Left ventricle myocardium inferior (tissue), 1 donor: ENCODE measurements around the gene TTC21A. TPM values are rescaled to one million over a fixed set of nuclear protein-coding genes. Genes with fewer than 3 reads are reported as not detected.
"Not testable (repeated sequence)": the region's sequence is repeated elsewhere in the genome, so short reads cannot be mapped to it uniquely, and the experiment has no call there.

ENCODE experiments used
- DNase-seq: peaks from one replicate; pipeline ENCODE4 v3.0.0-alpha.2; 2020
- H3K27ac ChIP-seq: fragments of 200-600 bp; replicated peaks from 2 replicates; pipeline ENCODE4 v1.8.0; 2021
- H3K27me3 ChIP-seq: fragments of 200-600 bp; 2 replicates; pipeline ENCODE4 v1.8.0; 2021; ENCODE audit warnings: low read depth
- H3K36me3 ChIP-seq: fragments of 200-600 bp; 2 replicates; pipeline ENCODE4 v1.8.0; 2021
- H3K4me1 ChIP-seq: fragments of 200-600 bp; 2 replicates; pipeline ENCODE4 v1.8.0; 2021
- H3K4me3 ChIP-seq: fragments of 200-600 bp; 2 replicates; pipeline ENCODE4 v1.8.0; 2021; ENCODE audit warnings: mild to moderate bottlenecking, moderate library complexity
- H3K9me3 ChIP-seq: fragments of 200-600 bp; replicated peaks from 2 replicates; pipeline ENCODE4 v1.8.0; 2021
- intact Hi-C: fragments of 100-400 bp; cut with micrococcal nuclease; formaldehyde crosslinking; loops from one replicate; pipeline ENCODE4 v1.11.0; 2022
- total RNA-seq: library from RNA; stranded (reverse); fragmentation: NEBNext Ultra II Directional; extraction: Animal tissue kit (Norgen Biotek cat#: 25700); gene quantifications from one replicate; pipeline ENCODE4 v1.2.1, GENCODE V29; 2021
- TF ChIP-seq, protein P1 (sequence below): fragments of 200-600 bp; IDR thresholded peaks from 2 replicates; pipeline ENCODE4 v1.8.0; 2021; ENCODE audit warnings: antibody characterized with exemption, mild to moderate bottlenecking, borderline replicate concordance
- donor health status: DM: no; HTN: yes; CAD: no; lungs with severe emphysema.

The TTC21A gene
- total RNA-seq, 1 donor from 2014 or later, result 2.1 TPM

DNA sequence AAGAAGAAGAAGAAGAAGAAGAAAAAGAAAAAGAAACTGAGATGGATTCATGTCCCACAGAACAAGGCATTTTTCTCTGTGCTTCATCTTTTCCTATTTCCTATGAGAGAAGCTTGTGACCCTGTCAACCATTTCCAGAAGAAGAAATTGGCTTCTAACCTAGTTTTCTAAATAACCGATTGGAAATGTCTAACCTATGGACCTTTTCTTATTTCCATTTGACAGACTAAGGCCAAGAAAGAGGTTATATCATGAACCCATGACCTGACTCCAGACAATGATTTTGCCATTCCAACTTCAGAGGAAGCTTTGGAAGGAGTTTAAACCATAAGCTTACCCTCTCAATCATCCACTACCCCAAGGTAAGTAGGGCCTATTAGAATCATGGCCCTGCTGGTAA lies 62.2 kb downstream of the TTC21A start:
- intact Hi-C loops, result no loop called here
- Histone ChIP-seq H3K27ac (no peak overlapping the region), H3K27me3 (no peaks in the 10 kb centered on the region), H3K9me3 (no peaks in the 10 kb centered on the region), H3K4me1 (peaks cover 13% of the 10 kb centered on the region), H3K4me3 (no peak overlapping the region), H3K36me3 (no peaks in the 10 kb centered on the region)
- no peak for DNase-seq
- TF ChIP-seq, protein P1, sequence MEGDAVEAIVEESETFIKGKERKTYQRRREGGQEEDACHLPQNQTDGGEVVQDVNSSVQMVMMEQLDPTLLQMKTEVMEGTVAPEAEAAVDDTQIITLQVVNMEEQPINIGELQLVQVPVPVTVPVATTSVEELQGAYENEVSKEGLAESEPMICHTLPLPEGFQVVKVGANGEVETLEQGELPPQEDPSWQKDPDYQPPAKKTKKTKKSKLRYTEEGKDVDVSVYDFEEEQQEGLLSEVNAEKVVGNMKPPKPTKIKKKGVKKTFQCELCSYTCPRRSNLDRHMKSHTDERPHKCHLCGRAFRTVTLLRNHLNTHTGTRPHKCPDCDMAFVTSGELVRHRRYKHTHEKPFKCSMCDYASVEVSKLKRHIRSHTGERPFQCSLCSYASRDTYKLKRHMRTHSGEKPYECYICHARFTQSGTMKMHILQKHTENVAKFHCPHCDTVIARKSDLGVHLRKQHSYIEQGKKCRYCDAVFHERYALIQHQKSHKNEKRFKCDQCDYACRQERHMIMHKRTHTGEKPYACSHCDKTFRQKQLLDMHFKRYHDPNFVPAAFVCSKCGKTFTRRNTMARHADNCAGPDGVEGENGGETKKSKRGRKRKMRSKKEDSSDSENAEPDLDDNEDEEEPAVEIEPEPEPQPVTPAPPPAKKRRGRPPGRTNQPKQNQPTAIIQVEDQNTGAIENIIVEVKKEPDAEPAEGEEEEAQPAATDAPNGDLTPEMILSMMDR, result no peak

DNA sequence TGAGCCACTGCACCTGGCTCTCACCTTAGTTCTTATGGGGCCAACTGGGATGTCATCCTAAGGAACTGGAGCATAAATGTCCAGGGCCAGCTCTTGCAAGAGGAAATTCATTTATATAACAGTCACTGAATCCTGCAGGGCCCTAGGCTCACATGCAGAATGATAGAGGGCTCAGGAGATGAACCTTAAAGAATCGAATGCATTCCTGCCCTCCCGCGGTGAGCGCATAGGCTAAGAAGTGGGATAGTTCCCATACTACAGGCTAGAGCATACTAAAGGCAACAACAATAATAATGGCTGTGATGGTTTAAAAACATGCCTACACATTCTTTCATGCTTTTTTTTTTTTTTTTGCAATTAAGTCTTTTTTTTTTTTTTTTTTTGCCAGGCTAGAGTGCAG lies 63.0 kb downstream of the TTC21A start:
- Histone ChIP-seq H3K27me3 (no peaks in the 10 kb centered on the region), H3K4me3 (no peak overlapping the region), H3K9me3 (no peaks in the 10 kb centered on the region), H3K27ac (no peak overlapping the region), H3K36me3 (no peaks in the 10 kb centered on the region), H3K4me1 (peaks cover 13% of the 10 kb centered on the region)
- intact Hi-C loops, result no loop called here
- TF ChIP-seq, protein P1, result no peak
- no peak for DNase-seq

DNA sequence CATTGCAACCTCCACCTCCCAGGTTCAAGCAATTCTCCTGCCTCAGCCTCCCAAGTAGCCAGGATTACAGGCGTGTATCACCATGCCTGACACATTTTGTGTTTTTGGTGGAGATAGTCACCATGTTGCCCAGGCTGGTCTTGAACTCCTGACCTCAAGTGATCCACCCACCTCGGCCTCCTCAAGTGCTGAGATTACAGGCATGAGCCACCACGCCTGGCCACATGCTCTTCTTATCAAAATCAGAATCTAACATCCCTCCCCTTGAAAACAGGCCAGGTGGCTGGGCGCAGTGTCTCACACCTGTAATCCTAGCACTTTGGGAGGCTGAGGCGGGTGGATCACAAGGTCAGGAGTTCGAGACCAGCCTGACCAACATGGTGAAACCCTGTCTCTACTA lies 63.4 kb downstream of the TTC21A start:
- H3K36me3 ChIP-seq, H3K27me3 ChIP-seq, H3K9me3 ChIP-seq, H3K27ac ChIP-seq, DNase-seq, H3K4me3 ChIP-seq, intact Hi-C loops: not testable (repeated sequence)
- H3K4me1 ChIP-seq, result peaks cover 13% of the 10 kb centered on the region

DNA sequence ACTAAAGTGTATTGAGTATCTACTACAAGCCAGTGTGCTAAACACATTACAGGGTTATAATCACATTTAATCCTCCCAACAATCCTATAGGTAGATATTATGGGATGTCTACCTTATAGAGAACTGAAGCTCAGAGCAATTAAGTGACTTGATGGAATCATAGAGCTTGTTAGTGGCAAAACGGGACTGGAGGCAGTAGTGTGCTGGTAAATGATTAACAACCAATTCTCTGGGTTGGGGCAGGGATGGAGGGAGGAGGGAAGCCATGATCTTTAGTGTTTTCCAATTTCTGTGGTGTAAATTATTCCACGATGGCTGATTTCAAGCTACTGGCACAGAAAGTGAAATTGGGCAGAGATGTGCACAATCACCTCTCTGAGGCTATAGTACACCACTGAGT lies 64.4 kb downstream of the TTC21A start:
- intact Hi-C loops, result no loop called here
- H3K27me3 ChIP-seq, result no peaks in the 10 kb centered on the region
- H3K36me3 ChIP-seq, result no peaks in the 10 kb centered on the region
- peaks cover 10% of the 10 kb centered on the region for H3K4me1 ChIP-seq
- TF ChIP-seq, protein P1, result no peak
- no peaks in the 10 kb centered on the region for H3K9me3 ChIP-seq
- DNase-seq, result no peak
- H3K4me3 ChIP-seq, result no peak overlapping the region
- no peak overlapping the region for H3K27ac ChIP-seq

DNA sequence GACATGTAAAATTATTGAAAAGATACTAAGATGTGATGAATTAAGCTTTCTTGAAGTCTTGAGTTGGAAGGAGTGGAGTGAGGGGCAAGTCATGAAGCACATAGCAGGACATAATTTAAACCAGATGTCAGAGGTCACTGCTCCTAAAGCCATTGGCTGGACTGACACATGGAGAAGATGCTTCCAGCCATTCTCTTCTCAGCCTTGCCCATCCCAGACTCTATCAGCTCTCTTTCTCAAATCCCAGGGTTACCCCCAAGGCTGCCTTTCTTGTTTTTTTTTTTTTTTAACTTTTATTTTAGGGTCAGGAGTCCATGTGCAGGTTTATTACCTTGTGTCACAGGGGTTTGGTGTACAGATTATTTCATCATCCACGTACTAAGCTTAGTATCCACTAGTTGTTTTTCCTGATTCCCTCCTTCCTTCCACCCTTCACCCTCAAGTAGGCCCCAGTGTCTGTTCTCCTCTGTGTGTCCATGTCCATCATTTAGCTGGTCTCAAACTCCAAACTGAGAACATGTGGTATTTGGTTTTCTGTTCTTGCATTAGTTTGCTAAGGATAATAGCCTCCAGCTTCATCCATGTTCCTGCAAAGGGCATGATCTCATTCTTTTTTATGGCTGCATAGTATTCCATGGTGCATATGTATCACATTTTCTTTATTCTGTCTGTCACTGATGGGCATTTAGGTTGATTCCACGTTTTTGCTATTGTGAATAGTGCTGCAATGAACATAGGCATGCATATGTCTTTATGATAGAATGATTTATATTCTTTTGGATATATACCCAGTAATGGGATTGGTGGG lies 66.0 kb downstream of the TTC21A start:
- TF ChIP-seq, protein P1, result no peak
- H3K36me3 ChIP-seq, result no peaks in the 10 kb centered on the region
- intact Hi-C loops, result no loop called here
- peaks cover 17% of the 10 kb centered on the region for H3K4me1 ChIP-seq
- H3K9me3 ChIP-seq, result no peaks in the 10 kb centered on the region
- no peak overlapping the region for H3K4me3 ChIP-seq
- no peak overlapping the region for H3K27ac ChIP-seq
- H3K27me3 ChIP-seq, result no peaks in the 10 kb centered on the region
- DNase-seq, result no peak

DNA sequence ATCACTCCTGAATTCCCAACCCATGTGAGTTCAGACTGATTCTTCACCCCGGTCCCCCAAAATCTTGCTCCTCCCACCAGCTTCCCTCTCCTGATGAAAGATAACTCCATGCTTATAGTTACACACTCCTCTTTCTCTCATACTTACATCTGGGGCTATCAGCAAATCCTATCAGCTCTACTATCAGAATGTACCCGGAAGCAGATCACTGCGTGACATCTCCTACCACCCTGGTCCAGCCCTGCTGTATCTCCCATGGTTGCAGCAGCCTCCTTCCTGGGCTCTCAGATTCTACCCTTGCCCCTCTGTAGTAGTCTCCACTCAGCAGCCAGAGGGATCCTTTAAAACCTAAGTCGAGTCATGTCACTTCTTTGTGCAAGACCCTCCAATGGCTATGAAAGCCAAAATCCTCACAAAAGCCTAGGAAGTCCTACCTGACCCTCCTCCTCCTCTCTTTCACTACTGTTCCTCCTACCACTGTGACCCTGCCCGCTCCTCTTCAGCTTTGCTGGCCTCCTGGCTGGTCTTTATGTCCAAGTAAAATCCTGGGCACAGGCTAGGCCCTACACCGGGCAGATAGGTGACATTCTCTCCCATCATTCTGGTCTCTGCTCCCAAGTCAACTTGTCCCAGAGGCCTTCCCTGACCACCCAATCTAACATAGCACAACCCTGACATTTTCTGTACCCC lies 68.7 kb downstream of the TTC21A start:
- Histone ChIP-seq H3K4me3 (no peak overlapping the region), H3K4me1 (peaks cover 41% of the 10 kb centered on the region), H3K27me3 (no peaks in the 10 kb centered on the region), H3K9me3 (no peaks in the 10 kb centered on the region), H3K36me3 (no peaks in the 10 kb centered on the region), H3K27ac (peak overlapping the region; percentile 94)
- DNase-seq, result no peak
- TF ChIP-seq, protein P1, result no peak
- intact Hi-C loops, result no loop called here
